Keratinocyte (primary cell): ENCODE results near the gene GTF2IRD1.

Experiments used
- CTCF ChIP-seq, 3 experiments: IDR thresholded peaks in 1 of 3; conservative IDR thresholded peaks in 1 of 3; optimal IDR thresholded peaks in 1 of 3; 2 replicates in 2 of 3; 3 replicates in 1 of 3; pipeline versions ENCODE3 to v1.5.1; 2011; ENCODE audit warnings: low read length in 3 of 3, mild to moderate bottlenecking in 3 of 3, moderate library complexity in 2 of 3, control low read depth in 1 of 3, inconsistent platforms in 1 of 3; ENCODE audit not compliant: insufficient read depth in 2 of 3; ENCODE audit errors: extremely low read depth in 1 of 3
- EZH2 ChIP-seq: IDR thresholded peaks from one replicate; pipeline ENCODE4 v1.6.1; 2012; ENCODE audit warnings: inconsistent platforms, mild to moderate bottlenecking, low read length, moderate library complexity

GRCh38 chr7:74405899-74406512 lies 47.7 kb upstream of the GTF2IRD1 start:
- TF ChIP-seq CTCF (optimal IDR thresholded peaks at IDR 0.05 in 1 of 3, IDR thresholded peaks at IDR 0.05 in 1 of 3, conservative IDR thresholded peaks at IDR 0.05 in 1 of 3; ENCODE audit: extremely low read depth in 1 of 3, insufficient read depth in 2 of 3, low read length in 3 of 3) (no peak), EZH2 (no peak)
